ENCODE measurements around the gene CCNDBP1.

The CCNDBP1 gene

GRCh38 chr15:43244092-43244491, 58.9 kb downstream of the CCNDBP1 start:
- DNase-seq (ENCODE audit: low read depth in 2 of 2), result no peak
- TF ChIP-seq CTCF (IDR thresholded peaks at IDR 0.05; ENCODE audit: low read depth, low read length), result no peak
- H3K4me3 ChIP-seq (replicated peaks in 1 of 2; ENCODE audit: low read depth in 2 of 2, low read length in 2 of 2), result no peak overlapping the region

- no peak overlapping the region for H3K4me3 ChIP-seq (replicated peaks in 1 of 2; ENCODE audit: low read depth in 2 of 2, low read length in 2 of 2)
- no peak for DNase-seq (ENCODE audit: low read depth in 2 of 2)
- TF ChIP-seq CTCF (IDR thresholded peaks at IDR 0.05; ENCODE audit: low read depth, low read length), result no peak
Observed at GRCh38 chr15:43246261-43246774, 61.1 kb downstream of the CCNDBP1 start.

All from cardiac fibroblast (primary cell).